SK-N-SH (cell line): ENCODE data around the gene FERMT2. TPM values are rescaled to one million over a fixed set of nuclear protein-coding genes. Genes with fewer than 3 reads are reported as not detected.

Experiments
- CTCF ChIA-PET: fragments of 300-600, 350-600 bp; formaldehyde crosslinking; extraction: SDS; loops from one replicate; lab custom pipeline; 2021; lab: Yijun Ruan, JAX
- POLR2A ChIA-PET: fragments of 350-600 bp; sonication (Branson Sonifier 250); formaldehyde crosslinking; extraction: SDS; loops from one replicate; lab custom pipeline; 2020; ENCODE audit warnings: antibody characterized with exemption, inconsistent platforms; lab: Yijun Ruan, JAX
- DNase-seq: peaks from one replicate; pipeline ENCODE4 v3.0.0; 2012
- H2AFZ ChIP-seq: fragments of 200-600 bp; sonication (generic); 2 replicates; pipeline ENCODE4 v1.8.1; 2016; ENCODE audit warnings: antibody characterized with exemption, mild to moderate bottlenecking, low read depth
- H3F3A ChIP-seq: fragments of 200-600 bp; sonication (generic); replicated peaks from 2 replicates; pipeline ENCODE3; 2016; ENCODE audit warnings: antibody characterized with exemption, mild to moderate bottlenecking; ENCODE audit not compliant: insufficient read depth
- H3K27ac ChIP-seq, 2 experiments: fragments of 200-500 bp in 1 of 2; fragments of 200-600 bp in 1 of 2; sonication (Bioruptor generic) in 1 of 2; sonication (generic), shearing (Covaris generic) in 1 of 2; 2 replicates each; pipeline versions ENCODE4 v1.5.1 to v1.6.1; 2014 to 2016; ENCODE audit warnings: low read depth in 2 of 2, inconsistent platforms in 1 of 2, low read length in 1 of 2, mild to moderate bottlenecking in 1 of 2, mixed read lengths in 1 of 2
- H3K27me3 ChIP-seq: fragments of 200-600 bp; sonication (generic), shearing (Covaris generic); 2 replicates; pipeline ENCODE4 v1.6.1; 2016; ENCODE audit warnings: mixed run types; ENCODE audit not compliant: insufficient read depth
- H3K36me3 ChIP-seq, 2 experiments: fragments of 200-500 bp in 1 of 2; fragments of 200-600 bp in 1 of 2; sonication (Bioruptor generic) in 1 of 2; sonication (generic) in 1 of 2; replicated peaks in 1 of 2; 2 replicates each; pipeline versions ENCODE3 to v1.5.1; 2014 to 2016; ENCODE audit warnings: low read length in 1 of 2, mild to moderate bottlenecking in 1 of 2; ENCODE audit not compliant: insufficient read depth in 2 of 2, control insufficient read depth in 1 of 2
- H3K4me1 ChIP-seq, 2 experiments: fragments of 200-500 bp in 1 of 2; fragments of 200-600 bp in 1 of 2; sonication (Bioruptor generic) in 1 of 2; sonication (generic), shearing (Covaris generic) in 1 of 2; 2 replicates each; pipeline versions ENCODE4 v1.5.1 to v1.6.1; 2014 to 2016; ENCODE audit warnings: low read depth in 1 of 2, low read length in 1 of 2, mixed run types in 1 of 2; ENCODE audit not compliant: insufficient read depth in 2 of 2, control insufficient read depth in 1 of 2
- H3K4me2 ChIP-seq: fragments of 200-600 bp; sonication (generic), shearing (Covaris generic); 2 replicates; pipeline ENCODE4 v1.6.1; 2017; ENCODE audit warnings: mixed run types
- H3K4me3 ChIP-seq, 2 experiments: fragments of 200-500 bp in 1 of 2; fragments of 200-600 bp in 1 of 2; sonication (Bioruptor generic) in 1 of 2; sonication (generic), shearing (Covaris generic) in 1 of 2; 2 replicates each; pipeline versions ENCODE4 v1.5.1 to v1.8.1; 2014 to 2016; ENCODE audit warnings: low read depth in 2 of 2, inconsistent platforms in 1 of 2, low read length in 1 of 2, mild to moderate bottlenecking in 1 of 2, mixed read lengths in 1 of 2, moderate library complexity in 1 of 2
- H3K79me2 ChIP-seq: fragments of 200-600 bp; sonication (generic); 2 replicates; pipeline ENCODE4 v1.8.1; 2017; ENCODE audit warnings: mild to moderate bottlenecking; ENCODE audit not compliant: insufficient read depth
- H3K9ac ChIP-seq: fragments of 200-600 bp; sonication (generic); 2 replicates; pipeline ENCODE4 v1.6.1; 2017; ENCODE audit warnings: mixed run types
- H3K9me2 ChIP-seq: fragments of 200-600 bp; sonication (generic); 2 replicates; pipeline ENCODE4 v1.6.1; 2017; ENCODE audit warnings: mixed run types
- H3K9me3 ChIP-seq: fragments of 200-600 bp; sonication (generic); 2 replicates; pipeline ENCODE4 v1.6.1; 2017; ENCODE audit warnings: mixed run types, mild to moderate bottlenecking, moderate library complexity
- H4K20me1 ChIP-seq: fragments of 200-600 bp; sonication (generic); 2 replicates; pipeline ENCODE4 v1.6.1; 2017; ENCODE audit warnings: mild to moderate bottlenecking, mixed run types; ENCODE audit not compliant: insufficient read depth
- CHD2 ChIP-seq: fragments of 150-350 bp; IDR thresholded peaks from 2 replicates; pipeline ENCODE4 v1.6.1; 2018; ENCODE audit warnings: low read length; ENCODE audit not compliant: partially characterized antibody
- ELF1 ChIP-seq: IDR thresholded peaks from 2 replicates; pipeline ENCODE4 v1.4.0; 2012
- EP300 ChIP-seq, 2 experiments: IDR thresholded peaks; 2 replicates each; pipeline versions ENCODE4 v1.4.0 to v1.6.1; 2012; ENCODE audit warnings: borderline replicate concordance in 1 of 2, low read depth in 1 of 2, low read length in 1 of 2
- FOXJ3 ChIP-seq: sonication (generic); formaldehyde crosslinking; IDR thresholded peaks from 2 replicates; pipeline ENCODE4 v1.5.1; 2020; ENCODE audit warnings: mild to moderate bottlenecking, missing genetic modification reagents
- GABPA ChIP-seq: IDR thresholded peaks from 2 replicates; pipeline ENCODE4 v1.4.0; 2012; ENCODE audit warnings: low read depth, mild to moderate bottlenecking
- GATA2 ChIP-seq: sonication (generic); formaldehyde crosslinking; IDR thresholded peaks from 2 replicates; pipeline ENCODE4 v1.5.0; 2020; ENCODE audit warnings: mild to moderate bottlenecking, missing genetic modification reagents
- JUND ChIP-seq: IDR thresholded peaks from 2 replicates; pipeline ENCODE4 v1.4.0; 2012
- MXI1 ChIP-seq: IDR thresholded peaks from 2 replicates; pipeline ENCODE4 v1.6.1; 2012; ENCODE audit warnings: mild to moderate bottlenecking, low read depth, low read length, improper control_type of control experiment
- RAD21 ChIP-seq: IDR thresholded peaks from 2 replicates; pipeline ENCODE4 v1.6.1; 2012; ENCODE audit warnings: mild to moderate bottlenecking, low read length
- RCOR1 ChIP-seq: fragments of 150-350 bp; IDR thresholded peaks from 2 replicates; pipeline ENCODE4 v1.6.1; 2017; ENCODE audit warnings: antibody characterized with exemption, low read length
- RFX5 ChIP-seq: IDR thresholded peaks from 2 replicates; pipeline ENCODE4 v1.6.1; 2012; ENCODE audit warnings: mild to moderate bottlenecking, improper control_type of control experiment, low read length
- RXRA ChIP-seq: IDR thresholded peaks from 2 replicates; pipeline ENCODE4 v1.4.0; 2012; ENCODE audit warnings: low read depth, mild to moderate bottlenecking, borderline replicate concordance
- SIN3A ChIP-seq: IDR thresholded peaks from 2 replicates; pipeline ENCODE4 v1.6.1; 2012; ENCODE audit warnings: low read depth, mild to moderate bottlenecking, low read length, moderate library complexity, borderline replicate concordance
- TAF1 ChIP-seq: IDR thresholded peaks from 2 replicates; pipeline ENCODE4 v1.6.1; 2012; ENCODE audit warnings: low read depth, mild to moderate bottlenecking, low read length, moderate library complexity, borderline replicate concordance
- TCF12 ChIP-seq: IDR thresholded peaks from 2 replicates; pipeline ENCODE4 v1.4.0; 2012
- TEAD4 ChIP-seq: IDR thresholded peaks from 2 replicates; pipeline ENCODE4 v1.4.0; 2012; ENCODE audit warnings: mild to moderate bottlenecking, borderline replicate concordance; ENCODE audit not compliant: insufficient read depth
- WGBS: methylation state at CpG from one replicate; pipeline ENCODE4 v1.1.6; 2017; ENCODE audit warnings: low lambda C conversion rate; 5-methylcytosine and 5-hydroxymethylcytosine counted together
- polyA plus RNA-seq, 3 experiments: library from polyadenylated mRNA; depleted of rRNA; stranded (reverse); fragments of >200 nt; gene quantifications; 2 replicates each; pipeline ENCODE4 v1.2.3, GENCODE V29; 2012
- TF ChIP-seq, protein P1 (sequence below): IDR thresholded peaks from 2 replicates; pipeline ENCODE4 v1.4.0; 2012; ENCODE audit warnings: low read depth, borderline replicate concordance
- TF ChIP-seq, protein P2 (sequence below): IDR thresholded peaks from 2 replicates; pipeline ENCODE4 v1.4.0; 2012; ENCODE audit warnings: low read depth, borderline replicate concordance
- TF ChIP-seq, protein P3 (sequence below): fragments of 200-600 bp; sonication (generic); IDR thresholded peaks from 2 replicates; pipeline ENCODE4 v1.6.1; 2017; ENCODE audit warnings: antibody characterized with exemption, mild to moderate bottlenecking, moderate library complexity
- TF ChIP-seq, protein P4 (sequence below): IDR thresholded peaks from 2 replicates; pipeline ENCODE4 v1.6.1; 2012; ENCODE audit warnings: mild to moderate bottlenecking, low read depth, low read length, moderate library complexity

Gene FERMT2
- polyA plus RNA-seq, 1 of the 3 experiments (the other 2 are of a cell fraction) = 40.1 TPM

DNA sequence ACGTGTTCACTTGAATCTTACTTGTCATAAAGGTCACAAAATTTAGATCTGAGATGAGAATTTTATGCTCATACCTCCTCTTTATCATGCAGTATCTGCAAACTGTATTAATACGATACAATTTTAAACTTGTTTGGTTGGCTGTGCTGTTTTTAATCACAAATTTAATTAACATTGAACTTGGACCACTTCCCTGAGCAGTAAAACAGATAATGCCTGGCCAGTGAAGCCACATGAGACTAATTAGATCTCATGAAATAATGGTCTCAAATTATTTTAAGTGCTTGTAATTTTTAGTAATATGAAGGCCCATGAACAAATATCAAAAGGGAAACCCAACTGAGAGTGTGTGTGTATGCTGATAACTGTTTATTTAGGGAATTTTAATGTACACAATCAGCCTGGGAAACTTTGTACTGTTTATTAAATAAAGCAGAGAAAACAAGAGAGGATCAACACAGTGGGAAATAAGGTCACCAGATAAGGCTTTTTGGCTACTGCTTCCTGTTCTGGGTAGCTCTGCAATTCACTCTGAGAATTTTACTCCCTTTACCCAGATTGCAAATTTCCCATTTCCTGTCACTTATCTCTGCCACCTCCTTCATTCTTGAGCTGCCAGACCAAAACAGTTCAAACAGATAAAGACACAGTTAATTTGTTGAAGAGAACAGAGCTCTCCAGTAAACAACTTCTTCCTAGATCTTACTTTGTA is 97.9 kb downstream of the FERMT2 start:
- Histone ChIP-seq H3K9me3 (no peaks in the 10 kb centered on the region), H3K27ac (peak overlapping the region; percentile 65 to 97), H3K9ac (no peak overlapping the region), H3F3A (peaks cover 53% of the 10 kb centered on the region), H2AFZ (no peak overlapping the region), H3K79me2 (no peaks in the 10 kb centered on the region), H3K36me3 (peaks cover 13 to 22% of the 10 kb centered on the region in 2 experiments), H3K27me3 (no peaks in the 10 kb centered on the region), H4K20me1 (no peaks in the 10 kb centered on the region), H3K4me3 (no peak overlapping the region), H3K4me2 (no peak overlapping the region), H3K9me2 (no peaks in the 10 kb centered on the region), H3K4me1 (peaks cover 9 to 14% of the 10 kb centered on the region in 2 experiments; a peak in 3 of 4 replicates)
- CTCF ChIA-PET = interaction anchor here (0.6 kb wide), 1 partner anchor 83 kb away, joined by 4 read pairs; no protein-coding TSS in a partner anchor
- DNase-seq = peak; percentile 62
- TF ChIP-seq, protein P1, sequence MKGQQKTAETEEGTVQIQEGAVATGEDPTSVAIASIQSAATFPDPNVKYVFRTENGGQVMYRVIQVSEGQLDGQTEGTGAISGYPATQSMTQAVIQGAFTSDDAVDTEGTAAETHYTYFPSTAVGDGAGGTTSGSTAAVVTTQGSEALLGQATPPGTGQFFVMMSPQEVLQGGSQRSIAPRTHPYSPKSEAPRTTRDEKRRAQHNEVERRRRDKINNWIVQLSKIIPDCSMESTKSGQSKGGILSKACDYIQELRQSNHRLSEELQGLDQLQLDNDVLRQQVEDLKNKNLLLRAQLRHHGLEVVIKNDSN = no peak
- TF ChIP-seq TCF12 (peak; percentile 41; the same call in 1 of the 2 replicates), GABPA (no peak), FOXJ3 (CRISPR knock-in tag) (peak; percentile 67), TEAD4 (peak; percentile 42; the same call in 1 of the 2 replicates), RCOR1 (peak; percentile 77), MXI1 (peak; percentile 37; the same call in 1 of the 2 replicates), EP300 (IDR thresholded peaks at IDR 0.05; ENCODE audit: borderline replicate concordance in 1 of 2, low read depth in 1 of 2, low read length in 1 of 2) (peak; percentile 5 to 89; a peak in 2 of 4 replicates), RFX5 (no peak), RXRA (no peak), ELF1 (no peak), GATA2 (CRISPR knock-in tag) (peak; percentile 83), RAD21 (peak; percentile 14; the same call in 1 of the 2 replicates), CHD2 (peak; percentile 35), SIN3A (no peak), JUND (peak; percentile 7; the same call in 1 of the 2 replicates), TAF1 (0 out of 2 replicates have a peak, but pooled peaks have one; percentile 20)
- TF ChIP-seq, protein P2, sequence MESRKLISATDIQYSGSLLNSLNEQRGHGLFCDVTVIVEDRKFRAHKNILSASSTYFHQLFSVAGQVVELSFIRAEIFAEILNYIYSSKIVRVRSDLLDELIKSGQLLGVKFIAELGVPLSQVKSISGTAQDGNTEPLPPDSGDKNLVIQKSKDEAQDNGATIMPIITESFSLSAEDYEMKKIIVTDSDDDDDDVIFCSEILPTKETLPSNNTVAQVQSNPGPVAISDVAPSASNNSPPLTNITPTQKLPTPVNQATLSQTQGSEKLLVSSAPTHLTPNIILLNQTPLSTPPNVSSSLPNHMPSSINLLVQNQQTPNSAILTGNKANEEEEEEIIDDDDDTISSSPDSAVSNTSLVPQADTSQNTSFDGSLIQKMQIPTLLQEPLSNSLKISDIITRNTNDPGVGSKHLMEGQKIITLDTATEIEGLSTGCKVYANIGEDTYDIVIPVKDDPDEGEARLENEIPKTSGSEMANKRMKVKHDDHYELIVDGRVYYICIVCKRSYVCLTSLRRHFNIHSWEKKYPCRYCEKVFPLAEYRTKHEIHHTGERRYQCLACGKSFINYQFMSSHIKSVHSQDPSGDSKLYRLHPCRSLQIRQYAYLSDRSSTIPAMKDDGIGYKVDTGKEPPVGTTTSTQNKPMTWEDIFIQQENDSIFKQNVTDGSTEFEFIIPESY = 0 out of 2 replicates have a peak, but pooled peaks have one; percentile 23
- TF ChIP-seq, protein P3, sequence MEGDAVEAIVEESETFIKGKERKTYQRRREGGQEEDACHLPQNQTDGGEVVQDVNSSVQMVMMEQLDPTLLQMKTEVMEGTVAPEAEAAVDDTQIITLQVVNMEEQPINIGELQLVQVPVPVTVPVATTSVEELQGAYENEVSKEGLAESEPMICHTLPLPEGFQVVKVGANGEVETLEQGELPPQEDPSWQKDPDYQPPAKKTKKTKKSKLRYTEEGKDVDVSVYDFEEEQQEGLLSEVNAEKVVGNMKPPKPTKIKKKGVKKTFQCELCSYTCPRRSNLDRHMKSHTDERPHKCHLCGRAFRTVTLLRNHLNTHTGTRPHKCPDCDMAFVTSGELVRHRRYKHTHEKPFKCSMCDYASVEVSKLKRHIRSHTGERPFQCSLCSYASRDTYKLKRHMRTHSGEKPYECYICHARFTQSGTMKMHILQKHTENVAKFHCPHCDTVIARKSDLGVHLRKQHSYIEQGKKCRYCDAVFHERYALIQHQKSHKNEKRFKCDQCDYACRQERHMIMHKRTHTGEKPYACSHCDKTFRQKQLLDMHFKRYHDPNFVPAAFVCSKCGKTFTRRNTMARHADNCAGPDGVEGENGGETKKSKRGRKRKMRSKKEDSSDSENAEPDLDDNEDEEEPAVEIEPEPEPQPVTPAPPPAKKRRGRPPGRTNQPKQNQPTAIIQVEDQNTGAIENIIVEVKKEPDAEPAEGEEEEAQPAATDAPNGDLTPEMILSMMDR = no peak
- TF ChIP-seq, protein P4, sequence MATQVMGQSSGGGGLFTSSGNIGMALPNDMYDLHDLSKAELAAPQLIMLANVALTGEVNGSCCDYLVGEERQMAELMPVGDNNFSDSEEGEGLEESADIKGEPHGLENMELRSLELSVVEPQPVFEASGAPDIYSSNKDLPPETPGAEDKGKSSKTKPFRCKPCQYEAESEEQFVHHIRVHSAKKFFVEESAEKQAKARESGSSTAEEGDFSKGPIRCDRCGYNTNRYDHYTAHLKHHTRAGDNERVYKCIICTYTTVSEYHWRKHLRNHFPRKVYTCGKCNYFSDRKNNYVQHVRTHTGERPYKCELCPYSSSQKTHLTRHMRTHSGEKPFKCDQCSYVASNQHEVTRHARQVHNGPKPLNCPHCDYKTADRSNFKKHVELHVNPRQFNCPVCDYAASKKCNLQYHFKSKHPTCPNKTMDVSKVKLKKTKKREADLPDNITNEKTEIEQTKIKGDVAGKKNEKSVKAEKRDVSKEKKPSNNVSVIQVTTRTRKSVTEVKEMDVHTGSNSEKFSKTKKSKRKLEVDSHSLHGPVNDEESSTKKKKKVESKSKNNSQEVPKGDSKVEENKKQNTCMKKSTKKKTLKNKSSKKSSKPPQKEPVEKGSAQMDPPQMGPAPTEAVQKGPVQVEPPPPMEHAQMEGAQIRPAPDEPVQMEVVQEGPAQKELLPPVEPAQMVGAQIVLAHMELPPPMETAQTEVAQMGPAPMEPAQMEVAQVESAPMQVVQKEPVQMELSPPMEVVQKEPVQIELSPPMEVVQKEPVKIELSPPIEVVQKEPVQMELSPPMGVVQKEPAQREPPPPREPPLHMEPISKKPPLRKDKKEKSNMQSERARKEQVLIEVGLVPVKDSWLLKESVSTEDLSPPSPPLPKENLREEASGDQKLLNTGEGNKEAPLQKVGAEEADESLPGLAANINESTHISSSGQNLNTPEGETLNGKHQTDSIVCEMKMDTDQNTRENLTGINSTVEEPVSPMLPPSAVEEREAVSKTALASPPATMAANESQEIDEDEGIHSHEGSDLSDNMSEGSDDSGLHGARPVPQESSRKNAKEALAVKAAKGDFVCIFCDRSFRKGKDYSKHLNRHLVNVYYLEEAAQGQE = no peak
- POLR2A ChIA-PET = interaction anchor here (1.3 kb wide), 1 partner anchor 98 kb away, joined by 4 read pairs; the partner anchor contains the start of gene FERMT2
- 42% methylated on average over 2 of the region's 2 CpGs for WGBS
